DMS53 treated with DMSO at 0.1 percent for 48 hours (cell line): ENCODE measurements around the gene LRRC72.
A peak's percentile ranks its signal among the peaks of the same experiment; 100 is the strongest.
"Not testable (repeated sequence)": the region's sequence is repeated elsewhere in the genome, so short reads cannot be mapped to it uniquely, and the experiment has no call there.

Experiments used
- DNase-seq: peaks from one replicate; lab custom pipeline; 2025; ENCODE audit not compliant: unreplicated experiment; lab: John Stamatoyannopoulos, UW

Gene LRRC72

DNA sequence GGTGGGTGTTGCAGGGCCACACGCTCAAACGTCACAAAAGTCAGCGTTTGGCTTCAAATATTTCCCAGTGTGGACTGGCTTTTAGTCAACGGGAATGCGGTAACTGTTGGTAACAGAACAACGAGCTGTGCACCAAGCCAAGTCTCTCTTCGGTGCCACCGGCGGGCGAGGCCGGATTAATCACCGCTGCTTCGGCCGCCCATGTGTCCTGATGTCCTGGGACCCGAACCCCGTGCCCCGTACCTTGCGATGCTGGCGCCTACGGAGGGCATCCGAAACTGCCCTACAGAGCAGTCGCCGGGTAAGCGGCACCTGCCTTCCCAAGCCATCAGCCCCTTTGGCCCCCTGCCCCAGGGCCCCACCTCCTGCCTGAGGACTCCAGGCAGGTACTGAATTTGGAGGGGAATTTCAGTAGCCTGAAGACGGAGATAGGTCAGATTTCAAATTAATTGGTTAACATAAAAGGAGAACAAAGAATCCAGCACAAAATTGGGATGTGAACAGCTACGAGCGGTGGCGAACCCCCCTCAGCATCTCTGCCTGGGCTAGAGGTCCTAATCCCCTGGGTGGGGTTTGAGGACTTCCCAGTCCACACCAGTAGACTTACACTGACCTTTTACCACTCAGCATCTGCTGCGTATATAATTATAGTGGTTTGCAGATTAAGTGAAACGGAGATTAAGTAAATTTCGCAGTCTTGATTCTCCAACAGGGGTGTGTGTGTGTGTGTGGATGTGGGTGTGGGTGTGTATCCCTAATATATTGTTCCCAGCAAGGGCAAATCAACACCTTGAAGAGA, at the start of gene LRRC72:
Gene LRRC72 (plus strand): TSS at position 84 of the 799 bp plus-strand sequence. CDS start 128 bp downstream, at position 212.
- DNase-seq: no peak

DNA sequence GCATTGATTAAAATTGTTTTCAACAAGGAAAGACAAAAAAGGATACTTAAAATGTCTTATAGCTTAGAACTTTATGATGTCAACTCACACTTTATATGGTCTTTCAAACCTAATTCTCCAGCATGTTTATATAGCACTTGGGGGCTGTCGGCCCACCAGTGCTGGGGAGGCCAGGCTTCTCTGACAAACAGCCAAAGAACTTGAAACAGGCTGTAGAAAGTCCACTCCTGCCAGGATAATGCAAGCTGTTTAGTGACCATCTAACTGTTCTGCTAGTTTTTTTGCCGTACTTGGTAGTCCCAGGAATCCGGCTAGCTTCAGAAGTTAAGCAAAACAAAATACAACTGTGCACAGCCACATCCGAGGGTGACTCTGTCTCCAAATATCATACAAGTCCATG, 47.5 kb upstream of the LRRC72 start:
- DNase-seq: no peak

DNA sequence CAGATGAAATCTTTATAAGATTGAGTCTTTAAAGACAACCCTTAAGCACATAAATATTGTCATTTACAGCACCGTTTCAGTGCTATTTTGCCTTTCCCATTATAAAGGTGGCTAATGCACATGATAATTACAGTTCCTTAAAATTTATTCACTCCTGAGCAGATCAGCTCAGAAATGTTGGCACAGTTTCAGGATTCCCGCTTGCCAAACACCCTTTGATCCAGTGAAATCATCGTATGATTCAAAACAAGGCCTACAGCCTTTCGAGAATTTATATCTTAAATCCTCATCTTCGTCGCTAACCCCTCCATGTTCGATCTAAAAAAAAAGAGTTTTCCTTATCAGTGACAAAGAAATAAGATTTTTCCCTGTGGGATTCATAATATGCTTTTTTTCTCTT, 47.0 kb upstream of the LRRC72 start:
- DNase-seq: no peak

DNA sequence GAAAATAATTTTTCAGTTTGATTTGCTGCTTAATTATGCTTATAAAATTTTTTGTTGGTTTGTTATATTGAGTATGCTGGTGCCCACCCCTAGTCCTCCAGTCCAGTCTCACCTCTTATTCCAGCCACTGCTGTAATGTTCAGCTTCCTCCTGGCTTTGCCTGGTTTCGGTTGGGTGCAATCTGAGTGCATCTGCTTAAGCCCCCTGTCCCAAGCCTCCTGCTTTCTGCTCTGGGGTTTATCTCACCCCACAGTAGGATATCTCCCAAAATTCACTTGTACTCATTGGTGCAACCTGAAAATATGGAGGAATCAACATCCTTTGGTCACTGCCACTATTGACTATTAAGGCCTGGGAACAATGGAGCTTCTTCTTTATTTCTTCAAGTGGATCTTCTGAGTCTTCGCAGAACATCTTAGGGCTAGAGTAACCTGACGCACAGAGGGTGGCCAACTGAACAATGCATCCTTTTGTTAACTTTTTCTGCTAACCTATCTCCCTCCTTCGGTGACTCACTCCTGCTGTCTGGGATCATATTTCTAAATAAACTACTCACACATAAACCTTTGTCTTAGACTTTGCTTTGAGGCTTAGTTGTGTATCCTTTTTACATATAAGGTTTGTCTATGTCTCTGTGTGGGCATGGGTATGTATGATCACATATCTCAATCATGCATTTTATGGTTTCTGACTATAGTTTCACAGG, 42.0 kb upstream of the LRRC72 start:
- peak; percentile 95 for DNase-seq

GRCh38 chr7:16491148-16491547, 35.5 kb upstream of the LRRC72 start:
- no peak for DNase-seq

GRCh38 chr7:16492513-16493062, 34.0 kb upstream of the LRRC72 start:
- DNase-seq: no peak

GRCh38 chr7:16493266-16493665, 33.4 kb upstream of the LRRC72 start:
- no peak for DNase-seq

- DNase-seq: no peak
Observed at GRCh38 chr7:16494551-16494950, 32.1 kb upstream of the LRRC72 start.

- DNase-seq: peak; percentile 29
Observed at GRCh38 chr7:16494955-16495719, 31.5 kb upstream of the LRRC72 start.

DNA sequence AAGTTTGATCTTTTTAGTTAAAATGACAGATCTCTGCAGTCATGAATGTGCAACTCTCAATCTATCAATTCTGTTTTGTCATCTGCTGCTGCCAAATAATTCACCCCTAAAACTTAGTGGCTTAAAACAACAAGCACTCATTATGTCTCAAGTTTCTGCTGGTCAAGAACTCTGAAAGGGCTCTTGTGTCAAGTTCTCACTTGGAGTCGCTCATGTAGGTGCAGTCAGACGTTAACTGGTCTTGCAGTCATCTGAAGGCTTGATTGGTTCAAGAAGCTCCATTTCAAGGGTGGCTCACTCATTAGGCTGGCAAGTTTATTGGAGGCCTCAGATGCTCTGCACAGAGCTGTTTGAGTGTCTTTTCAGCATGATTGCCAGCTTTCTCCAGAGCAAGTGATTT, 28.5 kb upstream of the LRRC72 start:
- DNase-seq: no peak

DNA sequence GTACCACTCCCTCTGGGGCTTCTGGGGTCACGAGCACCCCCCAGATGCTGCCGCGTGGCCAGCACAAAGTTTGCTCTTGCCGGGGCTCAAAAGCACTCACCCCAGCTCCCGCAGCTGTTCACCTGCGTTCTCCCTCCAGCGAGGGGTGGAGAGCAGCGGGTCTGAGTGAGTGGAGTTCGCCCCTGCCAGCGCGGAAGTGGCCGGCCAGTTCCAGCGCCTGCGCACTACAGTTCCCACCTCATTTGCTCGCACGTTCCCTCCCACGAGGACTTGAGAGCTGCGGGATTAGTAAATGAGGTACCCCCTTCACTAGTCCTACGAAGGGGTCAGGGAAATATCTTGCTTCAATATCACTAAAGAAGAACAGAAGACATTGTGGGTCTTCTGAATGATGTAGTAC, 24.3 kb upstream of the LRRC72 start:
- DNase-seq: no peak

DNA sequence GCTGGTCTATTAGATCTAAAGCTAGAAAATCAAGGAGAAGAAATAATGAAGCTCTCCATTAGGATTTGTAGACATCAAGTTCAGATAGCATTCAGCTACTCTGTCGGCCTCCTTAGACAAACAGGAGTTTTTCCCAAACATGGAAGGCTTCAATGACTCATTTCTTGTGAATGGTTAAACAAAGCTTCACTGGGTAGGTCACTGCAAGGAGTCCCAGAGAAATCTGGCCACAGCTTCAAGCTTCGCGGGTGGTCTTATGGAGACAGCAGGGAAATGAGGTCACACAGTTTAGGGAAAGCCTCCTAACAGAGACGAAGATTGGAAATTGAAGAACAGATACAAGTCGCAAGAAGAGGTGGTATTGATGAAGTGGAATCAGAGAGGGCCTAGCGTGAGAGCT, 22.6 kb upstream of the LRRC72 start:
- DNase-seq: no peak

DNA sequence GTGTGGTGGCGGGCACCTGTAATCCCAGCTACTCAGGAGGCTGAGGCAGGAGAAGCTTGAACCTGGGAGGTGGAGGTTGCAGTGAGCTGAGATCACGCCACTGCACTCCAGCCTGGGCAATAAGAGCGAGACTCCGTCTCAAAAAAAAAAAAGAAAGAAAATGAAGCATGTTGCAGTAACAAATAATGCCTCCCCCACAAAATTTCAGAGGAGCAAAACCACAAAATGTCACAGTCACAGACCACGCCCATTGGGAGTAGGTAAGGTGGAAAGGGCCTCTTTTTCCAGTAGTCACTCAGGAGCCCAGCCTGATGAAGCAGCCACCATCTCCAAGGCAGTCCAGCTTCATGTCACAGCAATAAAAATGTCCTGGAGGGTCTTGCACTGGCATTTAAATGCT, 20.2 kb upstream of the LRRC72 start:
- not testable (repeated sequence) for DNase-seq

GRCh38 chr7:16509829-16510228, 16.8 kb upstream of the LRRC72 start:
- DNase-seq: no peak

DNA sequence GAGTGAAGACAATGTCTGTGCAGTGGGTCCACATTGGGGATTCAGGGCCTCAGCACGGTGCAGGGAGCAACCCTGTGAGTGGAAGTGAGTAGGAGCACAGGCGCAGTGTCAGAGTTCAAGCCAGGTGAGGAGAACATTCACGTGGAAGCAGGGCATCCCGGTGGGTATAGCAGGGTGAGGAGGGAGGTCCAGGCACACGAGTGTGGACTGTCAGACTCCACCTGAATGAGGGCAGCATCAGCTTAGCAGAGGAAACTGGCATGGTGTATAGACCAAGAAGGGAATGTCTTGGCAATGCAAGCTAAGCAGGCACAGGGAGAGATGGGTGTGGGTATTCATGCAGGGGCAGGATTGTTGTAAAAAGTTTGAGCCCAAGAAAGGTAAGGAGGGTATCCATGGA, 15.3 kb upstream of the LRRC72 start:
- no peak for DNase-seq

DNA sequence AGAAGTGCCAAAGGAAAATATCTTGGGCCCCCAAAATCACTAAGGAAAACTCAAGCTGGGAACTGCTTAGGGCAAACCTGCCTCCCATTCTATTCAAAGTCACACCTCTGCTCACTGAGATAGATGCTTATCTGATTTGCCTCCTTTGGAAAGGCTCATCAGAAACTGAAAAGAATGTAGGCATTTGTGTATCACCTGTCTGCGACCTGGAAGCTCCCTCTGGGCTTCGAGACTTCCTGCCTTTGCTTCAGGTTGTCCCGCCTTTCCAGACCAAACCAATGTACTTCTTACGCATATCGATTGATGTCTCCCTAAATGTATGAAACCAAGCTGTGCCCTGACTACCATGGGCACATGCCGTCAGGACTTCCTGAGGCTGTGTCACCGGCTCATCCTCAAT, 14.5 kb upstream of the LRRC72 start:
- no peak for DNase-seq

- DNase-seq: no peak
Observed at GRCh38 chr7:16514271-16514670, 12.4 kb upstream of the LRRC72 start.

DNA sequence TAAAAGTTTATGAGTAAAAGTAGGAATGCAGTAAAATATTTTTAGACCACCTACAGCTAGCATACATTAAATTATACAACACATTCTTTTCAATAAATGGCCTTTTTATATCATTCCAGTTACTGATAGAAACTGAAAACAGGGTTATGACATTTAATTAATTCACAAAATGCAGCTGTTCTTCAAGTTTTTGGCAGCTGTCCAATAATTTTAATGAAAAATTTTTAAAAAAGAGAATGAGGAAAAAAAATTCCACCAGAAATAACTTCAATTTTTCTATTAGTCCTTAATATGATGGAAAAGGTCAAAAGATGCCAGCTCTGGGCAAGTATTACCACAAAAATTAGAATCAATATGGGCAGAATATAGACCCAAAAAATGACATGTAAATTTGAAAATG, 11.9 kb upstream of the LRRC72 start:
- DNase-seq: no peak

DNA sequence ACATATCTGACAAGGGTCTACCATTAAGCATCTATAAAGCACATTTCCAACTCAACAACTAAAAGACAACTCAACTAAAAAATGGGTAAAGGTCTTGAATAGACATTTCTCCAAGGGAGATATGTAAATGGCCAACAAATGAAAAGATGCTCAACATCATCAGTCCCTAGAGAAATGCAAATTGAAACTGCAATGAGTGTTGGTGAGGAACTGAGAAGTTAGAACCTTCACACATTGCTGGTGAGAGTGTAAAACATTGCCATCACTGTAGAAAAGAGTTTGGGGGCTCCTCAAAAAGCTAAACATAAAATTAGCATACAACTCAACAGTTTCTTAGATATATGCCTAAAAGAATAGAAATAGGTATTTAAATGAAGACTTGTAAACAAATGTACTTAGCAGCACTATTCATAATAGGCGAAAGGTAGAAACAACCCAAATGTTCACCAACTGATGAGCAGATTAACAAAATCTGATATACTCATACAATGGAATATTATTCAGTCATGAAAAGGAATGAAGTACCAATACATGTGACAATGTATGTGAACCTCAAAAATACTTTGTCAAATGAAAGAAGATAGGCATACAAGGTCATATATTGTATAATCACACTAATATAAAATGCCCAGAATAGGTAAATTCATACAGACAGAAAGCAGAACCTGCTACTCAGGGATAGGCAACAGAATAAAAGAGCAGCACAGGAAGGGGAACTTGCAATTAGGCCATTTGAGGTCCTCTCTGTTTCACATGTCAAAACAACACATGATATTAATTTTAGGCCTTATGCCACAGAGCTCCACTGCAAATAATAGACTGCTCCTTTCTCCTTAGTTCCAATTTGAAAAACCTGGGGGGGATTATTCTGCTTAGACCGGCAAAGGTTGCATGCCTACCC, 10.6 kb upstream of the LRRC72 start:
- no peak for DNase-seq

DNA sequence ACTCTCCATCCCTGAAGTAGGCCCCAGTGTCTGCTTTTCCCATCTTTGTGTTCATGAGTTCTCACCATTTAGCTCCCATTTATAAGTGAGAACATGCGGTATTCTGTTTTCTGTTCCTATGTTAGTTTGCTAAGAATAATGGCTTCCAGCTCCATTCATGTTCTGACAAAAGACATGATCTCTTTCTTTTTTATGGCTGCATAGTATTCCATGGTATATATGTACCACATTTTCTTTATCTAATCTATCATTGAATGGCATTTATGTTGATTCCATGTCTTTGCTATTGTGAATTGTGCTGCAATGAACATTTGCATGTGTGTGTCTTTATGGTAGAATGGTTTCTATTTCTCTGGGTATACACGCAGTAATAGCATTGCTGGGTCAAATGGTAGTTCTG, 6.6 kb upstream of the LRRC72 start:
- DNase-seq: not testable (repeated sequence)
